ENCODE data around the gene TPSAB1. TPM values are rescaled to one million over a fixed set of nuclear protein-coding genes. Genes with fewer than 3 reads are reported as not detected.
"Not testable (repeated sequence)": the region's sequence is repeated elsewhere in the genome, so short reads cannot be mapped to it uniquely, and the experiment has no call there.

The TPSAB1 gene
- not detected for polyA plus RNA-seq (2013, experiment 1 of 2; ENCODE audit: insufficient read length)
- polyA plus RNA-seq (2013, experiment 2 of 2; ENCODE audit: insufficient read length): not detected

DNA sequence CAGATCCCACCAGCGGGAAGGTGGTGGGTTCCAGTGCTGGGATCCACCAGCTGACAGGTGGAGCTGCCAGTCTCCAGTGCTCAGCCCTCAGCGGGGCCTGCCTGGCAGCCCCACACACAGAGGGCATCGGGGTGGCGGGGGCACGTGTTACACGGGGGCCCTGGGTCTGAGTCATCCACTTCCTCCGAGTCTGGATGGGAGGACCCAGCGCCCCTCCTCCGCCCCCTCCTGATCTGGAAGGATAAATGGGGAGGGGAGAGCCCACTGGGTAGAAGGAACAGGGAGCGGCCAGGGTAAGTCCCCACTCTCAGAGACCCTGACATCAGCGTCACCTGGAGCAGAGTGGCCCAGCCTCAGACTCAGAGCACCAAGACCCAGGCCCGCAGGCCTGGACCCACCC is at the start of gene TPSAB1:
Gene TPSAB1 (plus strand): TSS at position 270 of the 400 bp plus-strand sequence. CDS start 234 bp downstream, outside the sequence.
- not testable (repeated sequence) for DNase-seq

DNA sequence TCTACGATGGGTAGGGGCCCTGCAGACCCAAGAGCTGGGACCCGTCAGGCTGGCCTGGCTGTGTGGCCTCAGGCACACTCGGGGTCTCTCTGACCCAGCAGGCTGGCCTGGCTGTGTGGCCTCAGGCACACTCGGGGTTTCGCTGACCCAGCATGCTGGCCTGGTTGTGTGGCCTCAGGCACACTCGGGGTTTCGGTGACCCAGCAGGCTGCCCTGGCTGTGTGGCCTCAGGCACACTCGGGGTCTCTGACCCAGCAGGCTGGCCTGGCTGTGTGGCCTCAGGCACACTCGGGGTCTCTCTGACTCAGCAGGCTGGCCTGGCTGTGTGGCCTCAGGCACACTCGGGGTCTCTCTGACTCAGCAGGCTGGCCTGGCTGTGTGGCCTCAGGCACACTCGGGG is 49.7 kb upstream of the TPSAB1 start:
- not testable (repeated sequence) for DNase-seq

DNA sequence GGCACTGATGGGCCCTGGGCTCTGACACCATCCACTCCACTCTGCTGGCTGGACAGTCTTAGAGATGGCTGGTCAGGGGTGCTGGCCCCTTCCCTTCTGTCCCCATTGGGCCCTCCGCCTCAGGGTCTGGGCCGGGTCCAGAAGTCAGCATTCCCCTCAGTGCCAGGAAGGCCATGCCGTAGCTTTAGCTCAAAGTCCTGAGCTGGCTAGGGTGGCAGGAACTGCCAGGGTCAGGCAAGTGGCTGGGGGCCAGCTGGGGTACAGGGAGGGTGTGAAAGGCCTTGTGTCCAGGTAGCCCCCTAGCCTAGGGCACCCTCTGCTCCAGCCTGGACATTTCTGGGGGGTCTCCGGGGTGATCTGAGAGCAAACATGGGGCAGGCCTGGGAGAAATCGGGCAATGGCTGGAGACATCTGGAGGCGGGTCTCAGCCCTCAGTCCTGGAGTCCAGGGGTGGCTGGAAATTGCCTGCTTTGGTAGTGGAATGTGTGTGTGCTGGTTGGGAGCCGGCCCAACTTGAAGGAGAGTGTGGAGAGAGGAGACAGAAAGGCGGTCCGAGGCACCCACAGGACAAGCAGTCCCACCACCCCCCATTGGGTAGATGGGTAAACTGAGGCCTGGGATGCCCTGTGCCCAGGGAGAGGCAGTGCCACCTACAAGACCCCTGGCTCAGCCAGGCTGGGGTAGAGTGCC is 48.0 kb upstream of the TPSAB1 start:
- no peak for DNase-seq

DNA sequence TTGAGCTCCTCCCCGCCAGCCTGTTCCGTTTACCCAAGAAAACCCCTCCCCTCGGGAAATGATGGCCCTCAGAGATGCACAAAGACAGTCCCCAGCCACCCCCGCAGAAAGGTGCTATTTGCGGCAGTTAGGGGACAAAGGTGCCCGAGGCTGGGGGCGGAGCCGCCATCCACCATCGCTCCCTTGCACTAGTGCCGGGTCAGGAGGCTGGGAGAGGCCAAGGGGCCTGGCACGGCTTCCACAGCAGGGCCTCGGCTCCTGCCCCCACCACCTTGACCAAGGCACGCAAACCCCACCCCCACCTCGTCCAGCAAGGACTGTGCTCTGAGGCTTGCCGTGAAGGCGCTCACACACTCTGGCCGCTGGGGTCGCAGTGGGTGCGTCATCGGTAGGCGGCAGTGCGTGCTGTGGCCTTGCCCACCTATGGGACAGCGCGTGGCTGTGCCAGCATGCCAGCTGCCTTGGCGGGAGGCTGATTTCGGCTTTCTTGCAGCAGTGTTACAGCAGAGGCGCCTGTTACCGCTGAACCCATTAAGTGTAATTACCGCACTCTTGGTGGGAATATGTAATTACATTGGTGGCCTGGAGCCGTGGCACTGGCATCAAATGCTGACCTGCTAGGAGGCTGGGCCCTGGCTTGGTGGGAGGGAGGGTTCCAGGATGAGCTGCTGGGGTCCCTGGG is 47.2 kb upstream of the TPSAB1 start:
- no peak for DNase-seq

DNA sequence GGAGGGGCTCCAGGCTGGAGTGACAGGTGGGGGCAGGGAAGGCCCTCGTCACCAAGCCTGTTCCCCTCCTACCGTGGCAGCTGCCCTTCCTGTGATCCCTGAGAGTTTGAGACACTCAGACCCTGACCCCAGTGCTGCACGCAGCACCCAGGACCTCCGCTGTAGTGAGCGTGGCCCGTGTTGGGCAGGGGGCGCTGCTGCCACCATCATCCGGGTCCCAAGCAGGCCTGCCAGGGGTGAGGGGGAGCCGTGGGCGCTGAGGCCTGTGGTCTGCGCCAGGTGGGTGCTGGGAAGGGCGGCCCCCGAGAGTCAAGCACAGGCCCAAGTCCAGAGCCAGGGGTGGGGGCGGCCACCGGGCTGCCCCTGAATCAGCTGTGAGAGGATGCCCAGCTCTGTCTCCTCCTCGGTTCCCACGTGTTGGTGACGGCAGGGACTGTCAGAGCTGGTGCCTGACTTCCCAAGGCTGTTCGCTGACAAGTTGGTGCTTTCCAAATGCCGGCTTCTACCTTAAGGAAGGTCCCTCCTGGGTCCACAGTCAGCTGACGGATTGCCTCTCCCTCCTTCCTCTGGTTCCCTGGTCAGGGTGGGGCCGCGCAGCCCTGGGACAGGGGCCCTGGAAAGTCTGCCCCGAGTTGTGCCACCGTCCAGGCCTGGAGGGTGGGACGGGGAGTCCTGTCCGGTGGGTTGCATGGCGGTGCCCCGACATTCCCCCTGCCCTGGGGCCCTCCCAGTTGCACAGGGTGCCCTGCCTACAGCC is 46.5 kb upstream of the TPSAB1 start:
- no peak for DNase-seq

DNA sequence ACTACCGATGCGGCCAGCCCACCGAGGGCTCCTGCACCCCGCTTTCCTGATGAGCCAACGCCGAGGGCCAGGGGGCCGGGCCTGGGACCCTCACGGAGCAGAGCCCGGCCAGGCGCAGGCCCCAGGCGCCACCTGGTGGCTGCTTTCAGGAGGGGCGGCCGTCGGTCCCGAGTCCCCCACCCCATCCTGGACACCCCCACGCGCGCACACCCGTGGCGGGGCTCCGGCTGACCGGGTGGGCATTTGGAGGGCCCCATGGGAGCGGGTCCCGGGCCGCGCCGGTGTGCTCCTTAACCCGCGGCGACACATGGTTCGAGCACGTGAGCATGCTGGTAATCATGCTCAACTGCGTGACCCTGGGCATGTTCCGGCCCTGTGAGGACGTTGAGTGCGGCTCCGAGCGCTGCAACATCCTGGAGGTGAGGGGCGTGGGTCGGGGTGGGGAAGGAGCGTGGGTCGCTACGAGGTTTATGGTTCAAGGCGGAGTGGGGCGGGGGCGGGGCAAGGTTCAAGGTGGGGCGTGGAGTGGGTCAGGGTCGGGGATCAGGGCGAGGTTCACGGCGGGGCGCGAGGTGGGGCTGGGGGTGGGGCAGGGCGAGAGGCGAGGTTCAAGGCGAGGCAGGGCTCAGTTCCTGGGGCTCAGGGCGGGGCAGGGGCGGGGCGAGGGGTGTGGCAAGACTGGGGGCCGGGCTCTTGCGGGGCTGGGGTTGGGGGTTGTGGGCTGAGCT is 45.7 kb upstream of the TPSAB1 start:
- no peak for DNase-seq

DNA sequence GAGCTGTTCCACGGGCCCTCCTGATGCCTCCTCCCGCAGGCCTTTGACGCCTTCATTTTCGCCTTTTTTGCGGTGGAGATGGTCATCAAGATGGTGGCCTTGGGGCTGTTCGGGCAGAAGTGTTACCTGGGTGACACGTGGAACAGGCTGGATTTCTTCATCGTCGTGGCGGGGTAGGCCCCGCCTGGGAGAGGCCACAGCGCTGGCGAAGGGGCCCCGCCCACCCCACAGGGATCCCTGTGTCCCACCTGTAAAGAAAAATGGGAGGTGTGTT is 45.2 kb upstream of the TPSAB1 start:
- no peak for DNase-seq

DNA sequence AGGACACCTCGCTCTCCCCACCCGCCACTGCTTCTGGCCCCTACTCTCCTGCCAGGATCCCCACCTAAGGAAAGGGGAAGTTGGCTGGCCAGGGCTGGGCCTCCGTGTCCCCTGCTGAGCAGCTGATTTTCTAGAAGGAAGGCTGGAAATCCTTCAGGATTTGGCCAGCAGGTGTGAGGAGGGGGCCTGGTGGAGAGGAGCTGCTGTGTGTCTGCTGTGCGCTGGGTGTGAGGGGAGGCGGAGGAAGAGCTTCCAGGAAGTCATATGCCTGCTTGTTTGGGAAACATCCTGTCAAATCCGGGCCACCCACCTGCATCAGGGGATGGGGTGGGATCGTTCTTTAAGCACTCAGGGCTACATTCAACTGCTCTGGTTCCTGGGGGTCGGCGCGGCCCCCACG is 44.0 kb upstream of the TPSAB1 start:
- no peak for DNase-seq

DNA sequence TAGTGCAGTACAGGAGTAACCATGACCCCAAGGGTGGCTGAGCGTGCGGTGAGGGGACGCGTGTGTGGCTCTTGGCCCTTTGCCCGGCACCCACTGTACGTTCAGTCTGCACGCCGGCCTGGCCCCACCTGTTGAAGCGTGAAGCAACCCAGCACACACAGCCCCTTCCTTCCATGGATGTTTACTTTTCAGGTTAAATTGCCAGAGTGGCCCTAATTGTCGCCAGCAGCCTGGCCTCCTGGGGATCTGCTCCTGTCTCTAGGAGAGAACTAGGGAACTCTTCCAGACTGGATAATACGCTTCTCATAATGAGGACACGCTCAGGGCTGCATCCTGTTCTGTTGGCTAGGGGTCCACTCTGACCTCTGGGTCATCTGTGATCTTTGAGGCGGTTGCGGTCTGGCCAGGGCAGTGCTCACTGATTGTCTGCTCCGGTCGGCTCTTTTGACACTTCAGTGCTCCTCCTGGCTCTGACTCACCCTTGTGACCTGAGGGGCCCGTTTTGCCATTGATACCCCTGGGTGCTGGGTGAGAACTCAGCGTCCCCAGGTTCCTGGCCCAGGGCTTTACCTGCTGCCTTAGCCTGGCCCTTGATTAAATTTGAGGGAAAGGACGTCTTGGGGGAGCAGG is 43.2 kb upstream of the TPSAB1 start:
- DNase-seq: no peak

DNA sequence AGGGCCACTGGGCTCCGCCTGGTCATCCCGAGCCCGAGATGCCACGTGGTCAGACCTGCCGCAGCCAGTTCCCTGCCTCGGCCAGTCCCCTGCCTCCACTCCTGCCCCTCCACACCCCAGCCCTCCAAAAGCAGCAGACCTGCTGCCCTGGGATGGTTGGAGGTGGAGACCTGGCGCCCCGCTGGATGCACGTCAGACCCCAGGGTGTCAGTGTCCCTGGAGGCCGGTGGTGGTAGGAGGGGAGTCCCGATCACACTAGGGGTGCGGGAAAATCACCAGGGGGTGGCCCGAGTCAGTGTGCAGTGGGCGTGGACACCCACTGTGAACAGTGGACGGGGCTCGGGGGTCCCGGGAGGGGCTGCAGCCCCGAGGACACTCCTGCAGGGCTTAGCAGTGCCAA is 42.3 kb upstream of the TPSAB1 start:
- no peak for DNase-seq

DNA sequence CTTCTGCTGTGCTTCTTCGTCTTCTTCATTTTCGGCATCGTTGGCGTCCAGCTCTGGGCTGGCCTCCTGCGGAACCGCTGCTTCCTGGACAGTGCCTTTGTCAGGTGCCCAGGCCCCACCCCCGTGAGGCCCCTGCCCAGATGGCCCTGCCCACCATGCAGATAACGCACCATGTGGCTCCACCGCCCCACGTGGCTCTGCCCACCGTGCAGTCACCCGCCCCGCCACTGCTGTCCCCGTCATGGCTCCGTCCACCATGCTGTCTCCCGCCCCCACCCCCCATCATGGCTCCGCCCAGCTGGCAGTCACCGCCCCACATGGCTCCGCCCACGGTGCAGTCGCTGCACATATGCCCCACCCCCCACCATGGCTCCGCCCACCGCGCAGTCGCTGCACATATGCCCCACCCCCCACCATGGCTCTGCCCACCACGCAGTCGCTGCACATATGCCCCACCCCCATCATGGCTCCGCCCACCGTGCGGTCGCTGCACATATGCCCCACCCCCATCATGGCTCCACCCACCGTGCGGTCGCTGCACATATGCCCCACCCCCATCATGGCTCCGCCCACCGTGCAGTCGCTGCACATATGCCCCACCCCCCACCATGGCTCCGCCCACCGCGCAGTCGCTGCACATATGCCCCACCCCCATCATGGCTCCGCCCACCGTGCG is 41.7 kb upstream of the TPSAB1 start:
- DNase-seq: not testable (repeated sequence)

DNA sequence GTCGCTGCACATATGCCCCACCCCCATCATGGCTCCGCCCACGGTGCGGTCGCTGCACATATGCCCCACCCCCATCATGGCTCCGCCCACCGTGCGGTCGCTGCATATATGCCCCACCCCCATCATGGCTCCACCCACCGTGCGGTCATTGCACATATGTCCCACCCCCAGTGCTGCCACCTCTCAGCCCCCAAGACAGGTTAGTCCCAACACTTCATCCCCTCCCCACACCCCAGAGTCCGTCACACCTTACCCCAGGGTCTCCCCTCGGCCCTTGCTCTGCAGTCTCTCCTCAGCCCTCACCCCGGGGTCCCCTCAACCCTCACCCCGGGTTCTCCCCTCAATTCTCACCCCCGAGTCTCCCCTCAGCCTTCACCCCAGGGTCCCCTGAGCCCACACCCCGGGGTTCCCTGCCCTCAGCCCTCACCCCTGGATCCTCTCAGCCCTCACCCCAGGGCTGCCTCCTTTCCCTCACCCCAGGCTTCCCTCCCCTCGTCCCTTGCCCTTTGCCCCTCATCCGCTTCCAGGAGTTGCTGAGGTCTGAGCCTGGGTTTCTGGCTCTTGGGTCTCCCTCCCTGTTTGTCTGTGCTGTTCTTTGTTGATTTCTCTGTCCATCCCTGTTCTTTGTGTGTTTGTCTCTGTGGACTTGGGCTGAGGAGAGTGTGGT is 41.0 kb upstream of the TPSAB1 start:
- no peak for DNase-seq

DNA sequence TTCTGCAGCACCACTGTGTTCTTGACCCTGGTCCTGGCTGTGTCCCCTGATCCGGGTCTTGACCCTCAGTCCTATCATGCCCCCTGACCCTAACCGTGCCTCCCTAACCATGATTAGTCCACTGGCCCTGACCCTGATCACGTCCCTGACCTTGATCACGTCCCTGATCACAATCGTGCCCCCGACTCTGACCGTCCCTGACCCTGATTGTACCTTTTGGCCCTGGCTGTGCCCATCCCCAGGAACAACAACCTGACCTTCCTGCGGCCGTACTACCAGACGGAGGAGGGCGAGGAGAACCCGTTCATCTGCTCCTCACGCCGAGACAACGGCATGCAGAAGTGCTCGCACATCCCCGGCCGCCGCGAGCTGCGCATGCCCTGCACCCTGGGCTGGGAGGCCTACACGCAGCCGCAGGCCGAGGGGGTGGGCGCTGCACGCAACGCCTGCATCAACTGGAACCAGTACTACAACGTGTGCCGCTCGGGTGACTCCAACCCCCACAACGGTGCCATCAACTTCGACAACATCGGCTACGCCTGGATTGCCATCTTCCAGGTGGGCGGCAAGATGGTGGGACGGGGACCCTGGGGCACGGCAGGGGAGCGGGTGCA is 40.4 kb upstream of the TPSAB1 start:
- no peak for DNase-seq

DNA sequence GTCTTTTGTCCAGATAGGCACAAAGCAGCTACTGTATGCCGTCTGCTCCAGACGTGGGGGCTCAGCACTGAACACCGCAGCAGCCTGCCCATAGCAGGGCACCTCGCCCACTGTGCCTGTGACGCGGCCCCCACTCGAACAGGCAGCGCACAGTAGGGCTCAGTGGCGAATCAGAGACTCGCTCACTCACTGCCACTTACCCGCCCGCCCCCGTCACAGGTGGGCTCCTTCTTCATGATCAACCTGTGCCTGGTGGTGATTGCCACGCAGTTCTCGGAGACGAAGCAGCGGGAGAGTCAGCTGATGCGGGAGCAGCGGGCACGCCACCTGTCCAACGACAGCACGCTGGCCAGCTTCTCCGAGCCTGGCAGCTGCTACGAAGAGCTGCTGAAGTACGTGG is 39.1 kb upstream of the TPSAB1 start:
- DNase-seq: no peak

DNA sequence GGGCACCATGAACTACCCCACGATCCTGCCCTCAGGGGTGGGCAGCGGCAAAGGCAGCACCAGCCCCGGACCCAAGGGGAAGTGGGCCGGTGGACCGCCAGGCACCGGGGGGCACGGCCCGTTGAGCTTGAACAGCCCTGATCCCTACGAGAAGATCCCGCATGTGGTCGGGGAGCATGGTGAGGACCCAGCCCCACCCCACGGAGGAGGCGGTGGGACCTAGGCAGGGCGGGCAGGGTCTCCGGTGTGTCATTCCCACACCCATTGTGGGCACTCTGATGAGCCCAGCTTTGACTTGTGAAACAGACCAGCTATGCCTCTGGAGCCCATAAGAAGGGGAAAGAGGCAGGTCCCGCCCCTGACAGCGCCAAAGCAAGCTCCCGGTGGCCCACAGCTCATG is 38.2 kb upstream of the TPSAB1 start:
- no peak for DNase-seq

DNA sequence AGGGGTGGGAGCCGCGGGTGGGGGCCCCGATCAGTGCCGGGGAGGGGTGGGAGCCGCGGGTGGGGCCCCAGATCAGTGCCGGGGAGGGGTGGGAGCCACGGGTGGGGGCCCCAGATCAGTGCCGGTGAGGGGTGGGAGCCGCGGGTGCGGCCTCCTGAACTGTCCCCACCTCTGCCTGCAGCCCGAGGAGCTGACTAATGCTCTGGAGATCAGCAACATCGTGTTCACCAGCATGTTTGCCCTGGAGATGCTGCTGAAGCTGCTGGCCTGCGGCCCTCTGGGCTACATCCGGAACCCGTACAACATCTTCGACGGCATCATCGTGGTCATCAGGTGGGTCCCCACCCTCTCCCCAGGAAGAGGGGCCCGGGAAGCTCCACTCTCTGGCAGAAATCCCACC is 35.6 kb upstream of the TPSAB1 start:
- DNase-seq: no peak

DNA sequence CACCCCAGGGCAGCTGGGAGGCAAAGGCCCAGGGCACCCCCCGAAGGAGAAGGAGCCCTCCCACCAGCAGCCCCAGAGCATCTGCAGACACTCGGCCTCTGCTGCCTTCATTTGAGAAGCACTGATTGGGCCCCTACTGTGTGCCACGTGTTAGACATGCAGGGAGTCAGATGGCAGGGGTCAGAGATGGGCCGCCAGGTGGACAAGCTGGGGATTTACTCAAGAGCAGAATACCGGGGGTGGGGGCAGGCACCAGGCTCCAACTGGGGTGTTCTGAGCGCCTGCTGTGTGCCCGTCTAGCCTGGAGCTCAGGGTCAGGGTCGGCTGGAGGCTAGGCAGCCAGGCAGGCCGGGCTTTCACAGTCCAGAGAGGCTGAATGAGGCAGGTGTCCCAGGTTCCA is 34.2 kb upstream of the TPSAB1 start:
- DNase-seq: no peak

DNA sequence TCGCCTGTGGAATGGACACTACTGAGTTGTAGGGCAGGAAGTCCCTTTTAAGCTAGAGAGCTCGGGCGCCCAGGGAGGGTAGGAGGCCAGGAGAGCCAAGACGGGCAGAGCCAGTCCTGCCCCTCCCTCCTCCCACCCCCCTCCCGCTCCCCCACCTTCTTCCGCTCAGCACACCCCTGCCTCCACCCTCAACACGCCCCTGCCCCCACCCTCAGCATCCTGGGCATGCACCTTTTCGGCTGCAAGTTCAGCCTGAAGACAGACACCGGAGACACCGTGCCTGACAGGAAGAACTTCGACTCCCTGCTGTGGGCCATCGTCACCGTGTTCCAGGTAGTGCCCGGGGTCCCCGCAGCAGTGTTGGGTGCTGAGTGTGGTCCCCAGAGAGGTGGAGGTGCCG is 33.7 kb upstream of the TPSAB1 start:
- no peak for DNase-seq

DNA sequence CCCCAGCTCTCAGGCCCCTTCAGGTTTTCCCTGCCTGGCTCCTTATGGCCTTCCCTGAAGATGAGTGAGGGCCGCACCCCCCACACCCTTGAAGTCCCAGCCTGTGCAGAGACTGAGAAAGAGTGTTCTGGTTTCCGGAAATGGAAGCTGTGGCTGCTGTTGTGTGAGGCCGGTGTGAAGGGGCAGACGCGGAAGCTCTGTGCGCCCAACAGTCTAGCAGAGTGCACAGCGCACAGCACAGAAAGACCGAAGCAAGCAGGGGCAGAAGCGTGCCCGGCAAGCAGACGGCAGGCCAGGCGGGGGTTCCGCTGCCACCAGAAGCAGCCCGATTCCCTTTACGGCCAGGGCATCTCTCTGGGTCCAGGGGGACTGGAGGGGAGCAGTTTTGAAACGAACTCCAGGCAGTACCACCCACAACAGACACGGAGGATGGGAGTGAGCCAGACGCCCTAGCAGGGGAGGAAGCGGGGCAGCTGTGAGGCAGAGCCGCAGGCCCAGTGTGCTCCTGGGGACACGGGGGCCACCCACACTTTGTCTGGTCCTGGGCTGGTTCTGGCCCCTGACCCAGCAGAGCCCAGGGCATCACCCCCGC is 32.2 kb upstream of the TPSAB1 start:
- DNase-seq: no peak

DNA sequence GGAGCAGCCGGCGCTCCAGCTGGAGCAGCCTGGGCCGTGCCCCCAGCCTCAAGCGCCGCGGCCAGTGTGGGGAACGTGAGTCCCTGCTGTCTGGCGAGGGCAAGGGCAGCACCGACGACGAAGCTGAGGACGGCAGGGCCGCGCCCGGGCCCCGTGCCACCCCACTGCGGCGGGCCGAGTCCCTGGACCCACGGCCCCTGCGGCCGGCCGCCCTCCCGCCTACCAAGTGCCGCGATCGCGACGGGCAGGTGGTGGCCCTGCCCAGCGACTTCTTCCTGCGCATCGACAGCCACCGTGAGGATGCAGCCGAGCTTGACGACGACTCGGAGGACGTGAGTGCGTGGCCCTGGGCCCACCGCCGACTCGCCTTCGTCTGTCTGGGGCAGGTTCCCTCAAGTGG is 31.4 kb upstream of the TPSAB1 start:
- DNase-seq: no peak

DNA sequence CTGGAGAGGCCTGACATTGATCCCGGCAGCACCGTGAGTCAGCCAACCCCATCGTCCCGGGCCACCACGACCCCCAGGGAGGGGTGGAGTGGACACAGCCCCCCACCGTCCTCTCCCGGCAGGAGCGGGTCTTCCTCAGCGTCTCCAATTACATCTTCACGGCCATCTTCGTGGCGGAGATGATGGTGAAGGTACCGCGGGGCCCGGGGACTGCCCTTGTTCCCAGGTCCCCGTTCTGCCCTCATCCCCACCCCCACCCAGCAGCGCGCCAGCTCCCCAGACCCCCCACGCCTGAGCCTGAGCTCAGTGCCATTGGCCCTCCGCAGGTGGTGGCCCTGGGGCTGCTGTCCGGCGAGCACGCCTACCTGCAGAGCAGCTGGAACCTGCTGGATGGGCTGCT is 30.0 kb upstream of the TPSAB1 start:
- no peak for DNase-seq

Data from fibroblast of skin of back (primary cell).